PC-9 (cell line): ENCODE data around the gene PPP1R9A.

Experiments
- CTCF ChIP-seq: fragments of 200-600 bp; sonication (generic); conservative IDR thresholded peaks from 2 replicates; pipeline ENCODE4 v1.6.1; 2017; ENCODE audit warnings: mixed run types, antibody characterized with exemption, mild to moderate bottlenecking, moderate library complexity
- EZH2 ChIP-seq: fragments of 200-600 bp; sonication (generic); IDR thresholded peaks from 2 replicates; pipeline ENCODE4 v1.8.0; 2017; ENCODE audit warnings: antibody characterized with exemption, low read depth

- TF ChIP-seq CTCF (no peak), EZH2 (no peak)
These were observed 67.0 kb downstream of the PPP1R9A start for GRCh38 chr7:94974423-94974822.
